Testis (tissue), 2 donors: ENCODE data around the gene DPH7.
"Not testable (repeated sequence)": the region's sequence is repeated elsewhere in the genome, so short reads cannot be mapped to it uniquely, and the experiment has no call there.

Experiments used
- CTCF ChIP-seq, 3 experiments: fragments of 450-650 bp in 2 of 3; fragments of 200-600 bp in 1 of 3; sonication (generic) in 1 of 3; IDR thresholded peaks; one replicate each; pipeline ENCODE4 v1.5.1; 2016 to 2019; ENCODE audit warnings: antibody characterized with exemption in 3 of 3, mild to moderate bottlenecking in 2 of 3, moderate library complexity in 1 of 3
- POLR2A ChIP-seq: fragments of 450-650 bp; IDR thresholded peaks from one replicate; pipeline ENCODE4 v1.6.1; 2017; ENCODE audit warnings: antibody characterized with exemption, mild to moderate bottlenecking, moderate library complexity

GRCh38 chr9:137568445-137568844 is 10.3 kb downstream of the DPH7 start:
- not testable (repeated sequence) for TF ChIP-seq POLR2A; CTCF (IDR thresholded peaks at IDR 0.05)
